Ishikawa (cell line): Measurements from ENCODE around the gene RFX8.

Source experiments
- EGR1 ChIP-seq: IDR thresholded peaks from 2 replicates; pipeline ENCODE4 v1.6.1; 2012
- REST ChIP-seq: IDR thresholded peaks from 2 replicates; pipeline ENCODE4 v1.6.1; 2012; ENCODE audit warnings: low read depth, mild to moderate bottlenecking
- YY1 ChIP-seq: IDR thresholded peaks from 2 replicates; pipeline ENCODE4 v1.6.1; 2012; ENCODE audit warnings: low read depth
- ZBTB7A ChIP-seq: IDR thresholded peaks from 2 replicates; pipeline ENCODE4 v1.6.1; 2012; ENCODE audit warnings: low read depth

- TF ChIP-seq REST: no peak
- TF ChIP-seq EGR1: no peak
- no peak for TF ChIP-seq ZBTB7A
- TF ChIP-seq YY1: no peak
These were observed 99.9 kb downstream of the RFX8 start for GRCh38 chr2:101374821-101375561.
